Right lobe of liver (tissue), 6 donors: ENCODE data around the gene ABCA3. TPM values are rescaled to one million over a fixed set of nuclear protein-coding genes. Genes with fewer than 3 reads are reported as not detected.

Source experiments
- ATAC-seq, 4 donors: fragments of 200-7000 bp; cut with Tn5 transposase; one replicate each; pipeline ENCODE4 v1.9.1; 2020; ENCODE audit warnings: mild to moderate bottlenecking in 4 of 4, moderate library complexity in 4 of 4
- DNase-seq, 3 donors: peaks; one replicate each; pipeline ENCODE4 v3.0.0-alpha.2; 2020
- H3K27ac ChIP-seq, 3 donors: fragments of 200-600 bp; one replicate each; pipeline ENCODE4 v1.8.0; 2022
- H3K27me3 ChIP-seq, 2 donors: fragments of 200-600 bp; one replicate each; pipeline ENCODE4 v1.8.0; 2022
- H3K36me3 ChIP-seq, 4 donors: fragments of 200-600 bp; sonication (generic) in 1 of 4; one replicate each; pipeline versions ENCODE4 v1.5.1 to v1.8.0; 2017 to 2022; ENCODE audit warnings: control low read depth in 1 of 4
- H3K4me1 ChIP-seq, 4 donors: fragments of 200-600 bp; sonication (generic) in 1 of 4; one replicate each; pipeline versions ENCODE4 v1.5.1 to v1.8.0; 2017 to 2022; ENCODE audit warnings: control low read depth in 1 of 4
- H3K4me3 ChIP-seq, 3 donors: fragments of 200-600 bp; one replicate each; pipeline ENCODE4 v1.8.0; 2022
- H3K9me3 ChIP-seq, 4 donors: fragments of 200-600 bp; sonication (generic) in 1 of 4; one replicate each; pipeline versions ENCODE4 v1.5.1 to v1.8.0; 2017 to 2022; ENCODE audit warnings: control low read depth in 1 of 4
- CTCF ChIP-seq, 4 donors: fragments of 200-600 bp in 3 of 4; fragments of 450-650 bp in 1 of 4; IDR thresholded peaks; one replicate each; pipeline versions ENCODE4 v1.5.1 to v1.8.0; 2016 to 2022; ENCODE audit warnings: antibody characterized with exemption in 4 of 4, mild to moderate bottlenecking in 2 of 4
- POLR2A ChIP-seq: fragments of 450-650 bp; IDR thresholded peaks from one replicate; pipeline ENCODE4 v1.6.1; 2017; ENCODE audit warnings: antibody characterized with exemption, mild to moderate bottlenecking
- WGBS: methylation state at CpG from one replicate; pipeline ENCODE4 v1.1.6; 2018; ENCODE audit warnings: low coverage, low lambda C conversion rate; ENCODE audit not compliant: insufficient coverage; ENCODE audit errors: missing lambda C conversion rate; 5-methylcytosine and 5-hydroxymethylcytosine counted together
- intact Hi-C, 2 donors: fragments of 100-400 bp; cut with DNase I; formaldehyde crosslinking; loops; one replicate each; pipeline versions ENCODE4 v1.11.2 to v1.14.1; 2022
- total RNA-seq, 6 experiments: library from RNA; depleted of rRNA in 2 of 6; stranded (reverse); fragments of >200 nt in 2 of 6; fragmentation: NEBNext Ultra II Directional in 3 of 6; extraction: Animal tissue kit (Norgen Biotek cat#: 25700) in 3 of 6; gene quantifications; one replicate each; pipeline versions ENCODE4 v1.1.0 to v1.2.4, GENCODE V29; 2016 to 2023
- donor health status: DM: no; HTN: yes; CAD: no.
- donor health status: DM: no; HTN: no; CAD: no.
- donor health status: DM: no; HTN: no; CAD: no.
- donor health status: DM: no; HTN: yes; CAD: no.
- donor health status: DM: no; HTN: yes; CAD: no.

Gene ABCA3
- total RNA-seq, 6 experiments from 2014 or later = 1.2 to 2.9 (median 2.1) TPM

- H3K4me3 ChIP-seq = no peak overlapping the region
- peaks cover 0 to 47% (median 17%) of the 10 kb centered on the region in 4 donors for H3K36me3 ChIP-seq
- H3K4me1 ChIP-seq = peaks cover 0 to 17% (median 0%) of the 10 kb centered on the region in 4 donors
- no peaks in the 10 kb centered on the region for H3K9me3 ChIP-seq
- H3K27ac ChIP-seq = no peak overlapping the region
- no peak for TF ChIP-seq POLR2A
- TF ChIP-seq CTCF (IDR thresholded peaks at IDR 0.05) = no peak
- H3K27me3 ChIP-seq = no peaks in the 10 kb centered on the region
- ATAC-seq (no peak), DNase-seq (peak in 1 of 3 donors; percentile 52)
- intact Hi-C loops = no loop called here
- 87% methylated on average over 3 of the region's 51 CpGs for WGBS
Measured at GRCh38 chr16:2233872-2234812, 106.4 kb downstream of the ABCA3 start.

- 94% methylated on average over 6 of the region's 28 CpGs for WGBS
- peaks cover 0 to 56% (median 17%) of the 10 kb centered on the region in 4 donors for H3K36me3 ChIP-seq
- TF ChIP-seq CTCF (IDR thresholded peaks at IDR 0.05) = no peak
Measured at GRCh38 chr16:2233046-2233775, 107.3 kb downstream of the ABCA3 start.

GRCh38 chr16:2232094-2232990 is 108.2 kb downstream of the ABCA3 start:
- H3K4me3 ChIP-seq = no peak overlapping the region
- no peaks in the 10 kb centered on the region for H3K9me3 ChIP-seq
- WGBS = no CpG with 5 or more reads among the region's 41 CpGs
- H3K4me1 ChIP-seq = peaks cover 0 to 13% (median 0%) of the 10 kb centered on the region in 4 donors
- no peak overlapping the region for H3K27ac ChIP-seq
- DNase-seq = peak in 2 of 3 donors; percentile 18 to 49
- intact Hi-C loops = no loop called here
- H3K36me3 ChIP-seq = peaks cover 0 to 57% (median 17%) of the 10 kb centered on the region in 4 donors
- no peak for TF ChIP-seq CTCF (IDR thresholded peaks at IDR 0.05)
- no peak for TF ChIP-seq POLR2A
- no peak for ATAC-seq
- H3K27me3 ChIP-seq = no peaks in the 10 kb centered on the region

More at GRCh38 chr16:2233046-2233775, 107.3 kb downstream of the ABCA3 start:
- ATAC-seq (no peak), DNase-seq (peak in 1 of 3 donors; percentile 55)
- H3K4me1 ChIP-seq = peaks cover 0 to 17% (median 0%) of the 10 kb centered on the region in 4 donors
- intact Hi-C loops = no loop called here
- H3K4me3 ChIP-seq = no peak overlapping the region
- H3K27ac ChIP-seq = no peak overlapping the region
- H3K9me3 ChIP-seq = no peaks in the 10 kb centered on the region
- H3K27me3 ChIP-seq = no peaks in the 10 kb centered on the region
